ENCODE results near the gene TTYH2.
"Not testable (repeated sequence)": the region's sequence is repeated elsewhere in the genome, so short reads cannot be mapped to it uniquely, and the experiment has no call there.

TTYH2 gene

DNA sequence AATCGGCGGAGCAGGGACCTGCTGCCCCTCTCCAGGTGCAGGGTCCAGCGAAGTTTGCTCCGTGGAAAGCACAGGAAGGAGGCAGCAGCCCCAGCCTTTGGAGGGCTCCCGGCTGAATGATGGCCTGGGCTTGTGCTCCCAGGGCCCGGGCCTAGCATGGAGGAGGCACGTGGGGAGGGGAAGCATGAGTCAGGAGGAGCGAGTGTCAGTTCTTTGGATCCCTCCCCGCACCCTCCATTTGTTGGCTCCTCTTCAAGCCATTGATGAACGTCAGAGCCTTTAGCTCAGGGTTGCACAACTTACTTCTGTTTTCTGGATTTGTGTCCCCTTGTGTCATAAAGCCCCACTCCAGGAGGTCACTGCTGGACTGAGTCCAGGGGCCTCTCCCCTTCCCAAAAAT is 25.8 kb downstream of the TTYH2 start:
- DNase-seq, result peak; percentile 63

DNA sequence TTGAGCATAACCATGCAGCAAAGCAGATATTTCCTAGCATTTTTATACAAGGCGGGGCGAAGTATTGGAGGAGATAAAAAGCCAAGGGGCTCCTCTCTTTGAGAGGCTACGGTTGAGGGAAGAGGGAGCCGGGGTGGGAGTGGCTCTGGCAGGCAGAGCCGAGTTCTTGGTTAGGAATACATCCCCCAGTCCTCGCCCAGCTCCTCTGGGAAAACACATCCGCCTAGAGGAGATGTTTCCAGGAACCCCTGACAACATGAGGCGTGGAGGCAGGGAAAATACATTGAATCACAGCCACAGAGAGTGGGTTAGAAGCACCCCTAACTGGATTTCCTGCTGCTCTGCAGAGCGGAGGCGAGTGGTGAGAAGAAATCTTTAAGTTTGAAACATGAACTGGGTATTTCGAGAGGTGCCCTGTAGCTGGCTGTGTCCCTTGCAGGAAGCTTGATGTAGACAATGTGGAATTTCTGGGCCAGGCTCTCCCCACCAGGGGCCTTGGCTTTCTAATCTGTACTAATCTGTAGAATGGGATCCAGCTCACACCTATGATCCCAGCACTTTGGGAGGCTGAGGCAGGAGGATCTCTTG is 27.3 kb downstream of the TTYH2 start:
- DNase-seq, result no peak

DNA sequence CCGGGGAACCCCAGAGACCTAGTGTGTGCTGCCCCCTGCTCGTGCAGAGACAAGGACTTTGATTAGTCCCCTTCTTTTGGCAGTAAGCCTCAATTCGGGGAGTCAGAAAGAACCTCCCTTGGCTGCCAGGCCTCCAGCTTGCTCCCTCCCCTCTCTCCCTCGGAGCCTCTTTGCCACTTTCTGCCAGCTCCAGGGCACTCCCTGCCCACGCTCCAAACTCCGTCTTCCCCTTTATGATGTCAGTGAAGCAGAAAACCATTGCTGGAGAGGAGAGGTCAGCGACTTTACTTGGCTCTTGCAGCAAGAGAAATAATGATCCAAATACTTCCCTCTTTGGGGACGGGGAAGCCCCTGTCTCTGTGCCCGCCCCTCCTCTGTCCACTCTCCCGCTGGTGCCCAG is 28.1 kb downstream of the TTYH2 start:
- peak; percentile 9 for DNase-seq

- no peak for DNase-seq
These were observed 28.5 kb downstream of the TTYH2 start for GRCh38 chr17:74241847-74242246.

GRCh38 chr17:74243013-74243755 is 29.8 kb downstream of the TTYH2 start:
- no peak for DNase-seq

DNA sequence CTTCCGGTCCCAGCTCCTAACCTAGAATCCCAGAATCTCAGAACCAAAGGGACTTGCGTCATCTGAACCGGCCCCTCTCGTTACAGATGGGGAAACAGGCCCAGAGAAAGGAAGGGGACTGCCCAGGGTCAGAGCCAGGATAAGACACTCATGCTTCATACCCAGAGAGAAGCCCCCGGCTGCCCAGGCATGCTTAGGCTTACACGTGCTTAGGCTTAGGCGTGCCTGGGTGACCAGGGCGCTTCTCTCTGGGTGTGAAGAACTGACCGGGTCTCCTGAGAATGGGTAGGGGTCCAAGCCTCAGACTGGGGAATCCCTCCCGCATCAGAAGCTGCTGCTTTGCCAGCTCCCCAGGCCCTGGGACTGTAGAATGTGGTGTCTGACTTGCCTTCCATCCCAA is 30.8 kb downstream of the TTYH2 start:
- no peak for DNase-seq

- no peak for DNase-seq
These were observed 31.2 kb downstream of the TTYH2 start for GRCh38 chr17:74244548-74244947.

- DNase-seq, result no peak
These were observed 31.9 kb downstream of the TTYH2 start for GRCh38 chr17:74245145-74245831.

DNA sequence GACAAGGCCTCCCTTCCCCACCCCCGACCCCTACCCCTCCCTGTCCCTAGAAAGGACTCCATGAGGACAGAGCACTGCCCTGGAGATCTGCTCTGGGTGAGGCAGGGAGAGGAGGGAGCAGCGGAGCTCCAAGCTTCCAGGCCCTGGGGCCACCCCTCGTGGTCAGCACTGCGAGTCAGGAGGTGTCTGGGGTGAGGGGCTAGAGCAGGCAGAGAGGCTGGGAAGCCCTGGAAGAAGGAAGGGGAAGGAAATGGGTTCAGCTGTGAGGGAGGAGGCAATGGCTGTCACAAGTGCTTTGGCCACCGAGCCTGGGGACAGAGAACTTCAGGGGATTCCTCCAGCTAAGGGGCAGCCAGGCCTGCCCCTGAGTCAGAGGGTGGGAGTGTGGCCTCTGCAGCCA is 32.5 kb downstream of the TTYH2 start:
- DNase-seq, result no peak

- no peak for DNase-seq
These were observed 36.4 kb downstream of the TTYH2 start for GRCh38 chr17:74249590-74250270.

- DNase-seq, result no peak
These were observed 37.1 kb downstream of the TTYH2 start for GRCh38 chr17:74250324-74250995.

DNA sequence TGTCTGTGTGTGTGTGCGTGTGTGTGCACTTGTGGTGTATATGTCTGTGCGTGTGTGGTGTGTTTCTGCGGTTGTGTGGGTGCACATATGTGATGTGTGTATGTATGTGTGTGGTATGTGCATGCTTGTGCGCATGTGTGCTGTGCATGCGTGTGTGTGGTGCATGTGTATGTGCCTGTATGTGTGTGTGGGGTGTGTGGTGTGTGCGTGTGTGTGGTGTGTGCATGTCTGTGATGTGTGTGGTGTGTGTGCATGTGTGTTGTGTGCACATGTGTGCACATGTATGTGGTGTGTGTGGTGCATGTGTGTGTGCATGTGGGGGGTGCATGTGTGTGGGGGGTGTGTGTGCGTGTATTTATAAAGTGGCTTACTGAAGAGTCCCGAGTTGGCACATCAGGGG is 37.7 kb downstream of the TTYH2 start:
- no peak for DNase-seq

DNA sequence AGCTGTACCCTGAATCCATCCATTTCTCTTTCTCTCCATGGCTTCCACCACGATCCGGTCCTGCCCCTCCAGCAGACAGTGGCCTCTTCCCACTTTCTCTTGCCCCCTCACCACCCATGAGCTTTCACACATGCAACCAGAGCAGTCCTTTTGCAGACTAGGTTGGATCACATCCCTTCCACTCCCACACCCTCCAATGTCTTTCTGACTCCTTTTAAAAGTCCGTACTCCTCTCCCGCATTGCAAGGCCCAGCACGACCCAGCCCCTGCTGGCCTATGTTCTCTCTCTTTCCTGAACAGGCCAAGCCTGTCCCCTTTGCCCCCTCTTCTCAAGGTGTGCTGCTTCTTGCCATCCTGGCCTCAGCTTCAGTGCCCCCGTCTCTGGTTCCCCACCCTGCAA is 38.2 kb downstream of the TTYH2 start:
- DNase-seq, result no peak

GRCh38 chr17:74252211-74252610 is 38.8 kb downstream of the TTYH2 start:
- DNase-seq, result no peak

DNA sequence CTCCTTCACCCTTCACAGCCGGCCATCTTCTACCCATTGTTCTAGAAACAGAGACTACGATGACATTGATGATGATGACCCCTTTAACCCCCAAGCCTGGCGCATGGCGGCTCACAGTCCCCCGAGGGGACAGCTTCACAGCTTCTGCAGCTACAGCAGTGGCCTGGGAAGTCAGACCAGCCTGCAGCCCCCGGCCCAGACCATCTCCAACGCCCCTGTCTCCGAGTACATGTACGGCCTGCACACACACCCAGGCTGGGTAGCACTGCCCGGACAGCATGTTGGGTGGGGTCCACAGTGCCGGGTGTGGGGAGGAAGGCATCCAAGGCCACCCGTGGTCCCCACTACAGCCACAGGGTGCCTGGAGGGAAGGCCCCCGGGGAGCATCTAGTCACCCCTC is 39.7 kb downstream of the TTYH2 start:
- DNase-seq, result no peak

DNA sequence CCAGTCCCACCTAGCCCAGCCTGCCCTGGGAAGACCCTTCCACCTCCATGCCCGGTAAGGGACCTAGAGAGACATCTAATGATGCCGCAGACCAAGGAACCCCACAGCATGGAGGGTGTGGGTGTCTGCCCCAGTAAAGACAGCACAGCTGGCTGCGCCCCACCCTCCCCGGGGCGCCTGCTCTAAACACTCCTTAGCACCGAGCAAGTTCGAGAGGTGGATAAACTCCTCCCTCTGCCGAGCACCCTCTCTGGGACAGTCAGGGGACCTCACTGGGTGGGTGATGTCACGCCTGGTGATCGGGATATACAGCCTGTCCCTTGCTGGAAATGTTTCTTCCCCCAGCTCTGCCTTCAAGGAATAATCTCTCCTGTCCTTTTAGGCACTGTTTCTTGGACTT is 43.9 kb downstream of the TTYH2 start:
- DNase-seq, result no peak

GRCh38 chr17:74259667-74260524 is 46.5 kb downstream of the TTYH2 start:
- DNase-seq, result no peak

DNA sequence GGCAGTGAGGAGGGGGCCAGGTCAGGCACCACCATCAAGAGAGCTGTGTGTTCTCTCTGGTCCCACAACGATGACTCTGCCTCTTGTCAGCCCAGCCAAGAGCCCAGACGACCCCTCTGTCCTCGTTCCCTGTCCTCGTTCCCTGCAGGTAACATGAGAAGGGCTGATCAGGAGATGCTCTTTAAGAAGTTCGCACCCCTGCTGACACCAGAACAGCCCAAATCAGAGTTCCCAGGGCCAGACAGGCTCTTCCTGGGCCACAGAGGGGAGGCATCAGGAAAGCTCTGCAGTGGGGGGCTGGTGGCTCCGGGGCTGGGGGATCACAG is 47.1 kb downstream of the TTYH2 start:
- DNase-seq, result no peak

- DNase-seq, result no peak
These were observed 49.2 kb downstream of the TTYH2 start for GRCh38 chr17:74262601-74263000.

DNA sequence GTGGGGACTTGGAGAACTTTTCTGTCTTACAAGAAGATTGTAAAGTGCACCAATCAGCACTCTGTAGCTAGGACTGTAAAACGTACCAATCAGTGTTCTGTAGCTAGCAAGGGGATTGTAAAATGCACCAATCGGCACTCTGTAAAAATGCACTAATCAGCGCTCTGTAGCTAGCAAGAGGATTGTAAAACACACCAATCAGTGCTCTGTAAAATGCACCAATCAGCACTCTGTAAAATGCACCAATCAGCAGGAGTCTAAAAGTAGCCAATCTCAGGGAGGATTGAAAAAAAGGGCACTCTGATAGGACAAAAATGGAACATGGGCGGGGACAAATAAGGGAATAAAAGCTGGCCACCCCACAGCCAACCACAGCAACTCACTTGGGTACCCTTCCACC is 53.7 kb downstream of the TTYH2 start:
- not testable (repeated sequence) for DNase-seq

DNA sequence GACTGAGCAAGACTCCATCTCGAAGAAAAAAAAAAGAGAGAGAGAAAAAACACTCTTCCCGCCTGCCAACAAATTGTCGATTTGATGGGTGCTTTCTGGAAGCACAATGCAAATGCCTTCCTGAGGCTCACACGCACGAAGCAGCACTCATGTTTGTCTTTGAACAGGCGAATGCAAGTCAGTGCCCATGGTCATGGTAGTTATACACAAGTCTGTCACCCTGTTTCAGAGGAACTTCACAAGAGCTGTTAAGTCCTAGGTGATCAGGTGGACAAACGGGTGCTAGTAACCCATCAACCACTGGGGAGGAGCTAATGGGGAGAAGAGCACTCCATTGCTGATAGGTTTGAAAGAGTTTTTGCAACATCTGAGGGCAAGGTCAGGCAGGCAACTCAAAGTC is 54.2 kb downstream of the TTYH2 start:
- DNase-seq, result no peak

DNA sequence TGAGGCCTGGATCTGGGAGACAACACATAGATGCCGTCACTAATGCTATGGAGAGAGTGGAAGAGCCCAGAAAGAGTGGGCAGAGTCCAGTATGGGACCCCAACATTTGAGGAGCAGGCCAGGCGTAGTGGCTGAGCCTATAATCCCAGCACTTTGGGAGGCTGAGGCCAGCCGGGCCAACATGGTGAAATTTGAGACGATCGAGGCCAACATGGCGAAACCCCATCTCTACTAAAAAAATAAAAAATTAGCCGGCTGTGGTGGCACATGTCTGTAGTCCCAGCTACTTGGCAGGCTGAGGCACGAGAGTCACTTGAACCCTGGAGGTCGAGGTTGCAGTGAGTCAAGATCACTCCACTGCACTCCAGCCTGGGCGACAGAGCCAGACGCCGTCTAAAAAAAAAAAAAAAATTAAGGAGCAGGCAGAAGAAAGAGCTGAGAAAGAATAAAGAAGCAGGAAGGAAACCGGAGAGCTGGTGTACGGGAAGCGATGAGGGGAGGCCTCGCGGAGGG is 54.7 kb downstream of the TTYH2 start:
- DNase-seq, result no peak

Data from CD4-positive, alpha-beta T cell treated with Interferon gamma for 1 hour (primary cell).